GM21576 (cell line): ENCODE measurements around the gene THSD7B.
"Not testable (repeated sequence)": the region's sequence is repeated elsewhere in the genome, so short reads cannot be mapped to it uniquely, and the experiment has no call there.

Experiments
- ATAC-seq: cut with Tn5 transposase; IDR thresholded peaks from one replicate; pipeline ENCODE4 v1.9.1; 2021; ENCODE audit warnings: mild to moderate bottlenecking, moderate library complexity; ENCODE audit not compliant: unreplicated experiment

The THSD7B gene

DNA sequence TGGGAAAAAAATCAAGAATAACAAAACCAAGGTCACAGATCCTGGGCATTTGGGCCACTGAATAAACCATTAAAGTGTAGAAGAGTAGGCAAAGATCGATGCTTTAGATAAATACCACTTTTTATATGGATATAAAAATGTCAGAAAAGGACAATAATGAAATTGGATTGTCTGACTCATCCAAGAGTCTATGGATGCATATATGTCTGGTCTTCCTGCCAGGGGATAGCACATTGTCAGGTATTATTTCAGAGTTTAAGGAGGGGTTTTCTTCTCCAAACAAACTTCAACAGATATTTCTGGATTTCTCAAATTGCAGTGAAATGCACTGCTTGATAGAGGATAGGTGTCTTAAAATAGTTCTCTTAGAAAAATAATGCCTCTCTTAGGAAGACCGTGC lies 466.7 kb downstream of the THSD7B start:
- no peak for ATAC-seq

- ATAC-seq, result no peak
Measured at GRCh38 chr2:137233091-137233490, 467.7 kb downstream of the THSD7B start.

DNA sequence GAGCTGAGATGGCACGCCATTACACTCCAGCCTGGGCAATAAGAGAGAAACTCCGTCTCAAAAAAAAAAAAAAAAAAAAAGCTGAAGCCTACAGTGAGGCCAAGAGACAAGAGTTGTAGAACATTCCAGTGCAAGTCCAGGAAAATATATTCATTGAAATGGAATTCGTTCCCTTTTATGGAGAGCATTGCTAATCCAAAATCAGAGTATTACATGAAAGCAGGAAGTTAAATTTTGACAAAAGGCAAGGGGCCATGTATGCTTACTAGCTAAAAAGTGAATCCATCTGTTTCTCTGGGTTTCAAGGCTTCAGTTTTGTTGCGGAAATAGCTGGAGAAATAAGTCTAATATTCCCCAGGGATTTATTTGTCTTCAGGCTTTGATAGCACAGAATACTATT lies 471.7 kb downstream of the THSD7B start:
- ATAC-seq, result no peak

GRCh38 chr2:137238065-137238464 lies 472.7 kb downstream of the THSD7B start:
- ATAC-seq, result no peak

DNA sequence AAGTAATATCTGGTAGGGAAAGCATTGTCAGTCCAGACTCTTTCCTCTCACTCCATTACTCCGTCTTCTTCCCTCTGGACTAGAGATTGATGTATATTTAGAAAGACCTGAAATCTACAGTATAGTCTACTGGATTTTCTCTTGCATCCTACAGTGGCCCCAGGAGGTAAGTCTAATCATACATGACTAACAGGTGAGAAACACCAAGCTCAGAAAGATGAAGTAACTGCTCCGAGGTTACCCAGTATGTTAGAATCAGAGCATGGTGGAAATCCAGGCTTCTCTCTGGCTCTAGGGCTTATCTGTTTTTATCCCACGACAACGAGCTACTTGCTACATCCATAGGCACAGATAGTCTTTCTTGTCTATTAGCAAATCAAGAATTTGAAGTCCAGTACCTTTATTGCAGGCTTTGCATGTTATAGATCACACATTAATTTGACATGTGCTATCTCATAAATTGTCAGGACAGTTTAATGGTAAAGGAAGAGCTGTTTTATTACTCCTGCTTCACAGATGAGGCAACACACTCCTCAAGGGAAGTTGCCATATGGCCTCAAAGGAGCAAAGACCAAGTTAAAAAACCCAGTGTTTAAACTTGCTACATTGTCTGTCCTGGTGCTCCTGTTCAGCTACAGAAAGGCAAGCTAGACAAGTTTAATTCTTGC lies 484.3 kb downstream of the THSD7B start:
- ATAC-seq, result no peak

DNA sequence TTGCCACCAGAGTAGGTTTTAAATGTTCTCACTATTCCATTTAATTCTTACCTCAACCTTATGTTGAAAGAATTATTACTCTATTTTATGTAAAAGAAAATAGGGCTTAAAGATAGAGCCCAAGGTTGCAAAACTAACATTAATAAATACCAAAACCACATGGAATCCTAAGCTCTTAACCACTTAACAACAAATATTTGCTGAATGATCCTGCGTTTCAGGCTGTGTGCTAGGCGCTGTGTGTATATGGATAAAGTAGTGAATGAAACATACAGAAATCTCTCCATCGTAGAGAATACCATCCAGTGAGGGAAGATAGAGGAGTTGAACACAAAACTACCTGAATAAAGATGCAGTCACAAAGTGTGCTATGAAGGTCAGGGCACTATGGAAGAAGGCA lies 485.1 kb downstream of the THSD7B start:
- ATAC-seq, result no peak

DNA sequence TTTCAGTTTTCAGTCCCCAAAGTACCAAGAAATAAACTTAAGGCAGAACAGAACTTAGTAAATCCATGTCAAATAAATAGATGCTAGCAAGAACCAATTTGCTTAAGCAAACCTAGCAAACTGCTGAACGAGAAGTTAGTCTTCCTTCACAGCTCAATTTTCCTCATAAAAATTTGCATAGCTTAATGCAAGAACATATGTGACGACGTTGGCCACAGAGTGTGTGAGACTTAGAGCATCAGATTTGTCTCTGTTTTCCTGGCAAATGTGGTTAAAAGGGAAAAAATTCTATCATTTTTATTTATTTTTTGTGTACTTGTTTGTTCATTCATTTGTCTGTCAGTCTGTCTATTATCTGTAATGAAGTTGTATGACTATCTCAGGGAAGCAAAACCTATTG lies 485.7 kb downstream of the THSD7B start:
- ATAC-seq, result no peak

- no peak for ATAC-seq
Measured at GRCh38 chr2:137252934-137253333, 487.6 kb downstream of the THSD7B start.

- no peak for ATAC-seq
Measured at GRCh38 chr2:137254052-137254451, 488.7 kb downstream of the THSD7B start.

GRCh38 chr2:137255345-137255744 lies 490.0 kb downstream of the THSD7B start:
- ATAC-seq, result no peak

- ATAC-seq, result no peak
Measured at GRCh38 chr2:137255990-137256389, 490.6 kb downstream of the THSD7B start.

DNA sequence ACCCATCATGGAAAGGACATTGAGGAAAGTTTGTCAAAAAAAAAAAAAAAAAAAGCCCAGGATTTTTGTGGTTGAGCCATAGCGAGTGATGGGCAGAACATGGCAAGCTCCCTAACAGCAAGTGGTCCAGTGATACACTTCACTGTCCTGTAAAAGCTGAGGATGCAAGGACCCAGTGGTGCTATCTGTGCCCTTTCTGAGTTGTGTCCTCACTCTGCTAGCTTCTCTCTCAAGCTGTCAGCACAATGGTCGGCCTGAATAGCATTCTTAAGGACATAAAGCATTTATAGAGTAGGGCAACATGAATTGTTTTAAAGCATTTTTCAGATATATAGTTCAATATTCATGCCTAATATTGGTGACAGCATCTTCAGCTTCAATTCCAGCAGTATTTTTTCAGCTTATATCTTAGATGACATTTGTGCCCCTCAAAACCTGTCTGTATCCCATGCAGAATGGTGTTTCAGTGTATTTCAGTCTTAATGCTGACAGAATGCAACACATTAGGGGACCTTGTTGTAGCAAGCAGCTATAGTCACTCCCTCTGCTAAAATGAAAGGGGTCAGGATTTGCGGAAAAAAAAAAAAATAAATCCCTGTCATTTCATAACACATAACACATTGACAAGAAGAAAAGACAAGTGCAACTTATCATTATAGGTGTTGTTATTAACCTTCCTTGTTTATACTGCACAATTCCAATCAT lies 496.7 kb downstream of the THSD7B start:
- ATAC-seq, result no peak

DNA sequence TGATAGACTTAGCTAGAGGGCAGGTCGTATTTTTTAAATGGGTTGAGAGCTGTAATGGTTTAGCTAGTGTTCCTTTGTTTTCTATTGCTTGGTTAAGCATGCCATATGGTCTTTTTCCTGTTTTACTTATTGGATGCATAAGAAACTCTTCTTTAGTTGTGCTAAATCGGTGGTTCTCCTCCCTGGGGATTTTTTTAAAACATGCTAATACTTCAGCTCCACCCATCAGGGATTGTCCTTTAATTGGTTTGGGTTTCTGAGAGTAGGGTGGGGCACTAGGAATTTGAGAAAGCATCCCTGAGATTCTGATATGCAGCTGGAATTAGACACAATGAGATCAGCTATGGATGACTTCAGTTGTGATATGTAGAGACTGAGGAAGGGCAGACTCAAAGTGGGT lies 497.2 kb downstream of the THSD7B start:
- no peak for ATAC-seq

GRCh38 chr2:137287913-137288639 lies 522.7 kb downstream of the THSD7B start:
- ATAC-seq, result no peak

- ATAC-seq, result no peak
Measured at GRCh38 chr2:137291836-137292570, 526.7 kb downstream of the THSD7B start.

DNA sequence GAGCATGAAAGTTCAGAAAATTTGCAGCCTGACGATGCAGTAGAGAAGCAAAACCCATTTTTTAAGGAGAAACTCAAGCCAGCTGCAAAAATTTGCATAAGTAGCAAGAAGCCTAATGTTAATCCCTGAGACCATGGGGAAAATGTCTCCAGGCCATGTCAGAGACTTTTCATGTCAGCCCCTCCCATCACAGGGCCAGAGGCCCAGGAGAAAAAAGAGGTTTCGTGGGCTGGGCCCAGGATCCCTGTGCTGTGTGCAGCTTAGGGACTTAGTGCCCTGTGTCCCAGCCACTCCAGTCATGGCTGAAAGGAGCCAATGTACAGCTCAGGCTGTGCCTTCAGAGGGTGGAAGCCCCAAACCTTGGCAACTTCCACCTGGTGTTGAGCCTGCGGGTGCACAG lies 533.0 kb downstream of the THSD7B start:
- ATAC-seq, result no peak

- ATAC-seq, result no peak
Measured at GRCh38 chr2:137300987-137301386, 535.6 kb downstream of the THSD7B start.

DNA sequence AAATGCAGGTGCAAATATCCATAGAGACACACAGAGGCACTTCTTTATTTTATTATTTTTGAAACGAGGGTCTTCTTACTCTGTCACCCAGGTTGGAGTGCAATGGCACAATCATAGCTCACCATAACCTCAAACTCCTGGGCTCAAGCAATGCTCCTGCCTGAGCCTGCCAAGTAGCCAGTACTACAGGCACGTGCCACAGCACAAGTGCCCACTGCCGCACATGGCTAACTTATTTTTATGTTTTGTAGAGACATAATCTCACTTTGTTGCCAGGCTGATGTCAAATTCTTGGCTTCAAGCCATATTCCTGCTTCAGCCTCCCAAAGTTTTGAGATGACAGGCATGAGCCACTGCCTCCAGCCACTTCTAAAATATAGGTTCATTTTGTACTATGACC lies 537.6 kb downstream of the THSD7B start:
- ATAC-seq, result no peak

DNA sequence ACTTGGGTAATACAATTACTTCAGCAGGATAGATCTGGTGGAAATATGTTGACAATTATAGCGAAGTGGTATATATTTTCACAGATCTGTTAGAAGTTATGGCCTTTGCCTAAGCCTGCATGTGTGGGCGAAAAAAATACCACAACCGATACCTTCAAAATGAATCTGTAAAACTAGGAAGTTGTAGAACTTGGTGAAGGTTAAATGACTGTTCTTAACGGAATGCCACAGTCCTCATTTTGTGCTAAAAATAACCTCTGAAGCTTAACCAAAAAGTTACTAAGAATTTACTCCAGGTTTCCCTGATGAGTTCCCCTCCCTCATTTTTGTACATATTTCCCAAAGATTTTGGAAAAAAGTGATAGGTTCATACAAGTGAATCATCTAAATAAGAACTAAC lies 550.7 kb downstream of the THSD7B start:
- no peak for ATAC-seq

DNA sequence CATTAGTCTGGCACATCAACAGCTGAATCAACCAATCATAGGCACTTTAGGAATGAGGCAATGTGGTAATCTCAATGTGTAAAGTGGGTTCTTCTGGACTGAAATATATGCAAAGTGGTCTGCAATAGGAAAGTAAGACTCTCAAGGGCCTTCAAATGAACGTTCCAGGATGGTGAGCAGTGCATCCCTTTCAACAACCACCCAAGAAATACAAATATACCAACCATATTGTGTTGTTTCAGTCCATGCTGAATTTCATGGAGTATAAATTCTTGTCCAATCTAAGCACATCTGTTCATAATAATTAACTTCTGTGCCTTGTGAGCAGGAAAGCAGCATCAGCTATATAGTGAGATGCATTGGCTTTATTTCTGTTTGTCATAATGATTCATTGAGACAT lies 556.2 kb downstream of the THSD7B start:
- no peak for ATAC-seq

- not testable (repeated sequence) for ATAC-seq
Measured at GRCh38 chr2:137331562-137331961, 566.2 kb downstream of the THSD7B start.
